ENCODE results near the gene B3GNT8.

DNA sequence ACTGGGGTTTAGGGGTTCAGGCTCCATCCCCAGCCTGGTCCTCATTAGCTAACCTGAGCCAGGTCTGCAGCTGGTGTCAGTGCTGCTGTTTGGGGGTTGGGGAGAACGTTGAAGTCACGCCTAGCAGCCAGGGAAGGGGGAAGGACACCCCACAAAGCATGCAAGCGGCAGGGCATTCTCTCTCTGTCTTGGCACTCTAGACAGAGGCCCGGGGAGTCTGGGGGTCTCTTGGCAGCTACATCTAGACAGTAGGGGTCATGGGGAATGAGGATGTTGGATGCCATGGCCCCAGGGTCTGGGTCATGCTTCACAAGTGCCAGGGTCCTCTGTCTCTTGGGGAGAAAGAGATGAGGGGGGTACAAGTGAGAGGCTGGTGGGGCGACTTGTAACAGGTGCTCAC, 18.4 kb upstream of the B3GNT8 start:
- TF ChIP-seq, protein P1, sequence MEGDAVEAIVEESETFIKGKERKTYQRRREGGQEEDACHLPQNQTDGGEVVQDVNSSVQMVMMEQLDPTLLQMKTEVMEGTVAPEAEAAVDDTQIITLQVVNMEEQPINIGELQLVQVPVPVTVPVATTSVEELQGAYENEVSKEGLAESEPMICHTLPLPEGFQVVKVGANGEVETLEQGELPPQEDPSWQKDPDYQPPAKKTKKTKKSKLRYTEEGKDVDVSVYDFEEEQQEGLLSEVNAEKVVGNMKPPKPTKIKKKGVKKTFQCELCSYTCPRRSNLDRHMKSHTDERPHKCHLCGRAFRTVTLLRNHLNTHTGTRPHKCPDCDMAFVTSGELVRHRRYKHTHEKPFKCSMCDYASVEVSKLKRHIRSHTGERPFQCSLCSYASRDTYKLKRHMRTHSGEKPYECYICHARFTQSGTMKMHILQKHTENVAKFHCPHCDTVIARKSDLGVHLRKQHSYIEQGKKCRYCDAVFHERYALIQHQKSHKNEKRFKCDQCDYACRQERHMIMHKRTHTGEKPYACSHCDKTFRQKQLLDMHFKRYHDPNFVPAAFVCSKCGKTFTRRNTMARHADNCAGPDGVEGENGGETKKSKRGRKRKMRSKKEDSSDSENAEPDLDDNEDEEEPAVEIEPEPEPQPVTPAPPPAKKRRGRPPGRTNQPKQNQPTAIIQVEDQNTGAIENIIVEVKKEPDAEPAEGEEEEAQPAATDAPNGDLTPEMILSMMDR (IDR thresholded peaks at IDR 0.05), result no peak
- no peak for TF ChIP-seq POLR2A (IDR thresholded peaks at IDR 0.05)
